ENCODE measurements around the gene IRGC.
"Not testable (repeated sequence)": the region's sequence is repeated elsewhere in the genome, so short reads cannot be mapped to it uniquely, and the experiment has no call there.

The IRGC gene

DNA sequence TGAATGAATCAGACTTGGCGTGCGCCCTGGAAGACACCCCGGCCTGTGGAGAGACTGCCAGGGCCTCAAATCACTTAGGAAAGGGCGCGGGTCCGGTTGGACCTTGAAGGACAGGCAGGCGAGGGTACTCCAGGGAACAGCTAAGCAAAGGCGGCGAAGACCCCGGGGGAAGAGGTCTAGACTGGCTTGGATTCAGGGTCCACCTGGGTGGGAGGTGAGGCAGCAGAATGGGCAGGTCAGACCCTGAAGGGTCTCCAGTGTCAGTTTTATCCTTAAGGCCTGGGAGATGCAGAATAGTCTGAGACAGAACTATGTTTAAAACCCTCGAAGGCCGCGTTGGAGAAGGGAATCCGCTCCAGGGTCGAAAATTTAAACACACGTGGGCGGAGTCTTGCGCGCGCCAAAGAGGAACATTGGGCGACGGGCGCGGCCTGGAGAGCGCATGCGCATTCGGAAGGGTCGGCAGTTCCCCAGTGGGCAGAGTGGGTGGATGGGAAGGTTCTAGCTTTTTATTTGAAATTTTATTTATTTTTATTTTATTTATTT, 39.5 kb downstream of the IRGC start:
- peak; percentile 91 for DNase-seq

- no peak for DNase-seq
Measured at GRCh38 chr19:43759515-43759914, 43.6 kb downstream of the IRGC start.

GRCh38 chr19:43760941-43761340, 45.1 kb downstream of the IRGC start:
- no peak for DNase-seq

DNA sequence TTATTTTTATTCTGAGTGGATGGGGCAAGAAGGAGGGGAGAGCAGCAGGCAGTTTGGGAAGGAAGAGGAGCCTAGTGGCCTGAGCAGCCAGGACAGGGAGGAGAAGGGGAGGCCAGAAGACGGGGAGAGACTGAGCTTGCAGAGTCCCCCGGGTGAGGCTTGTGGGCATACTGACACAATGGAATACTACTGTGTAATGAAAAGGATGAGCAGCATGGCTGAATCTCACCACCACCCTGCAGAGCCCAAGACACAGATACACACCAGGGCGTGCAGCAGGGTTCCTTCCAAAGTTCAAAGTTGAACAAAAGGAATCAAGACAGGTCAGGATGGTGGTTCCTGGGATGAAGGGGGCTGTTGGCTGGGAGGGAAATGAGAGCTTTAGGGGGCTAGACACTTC, 46.9 kb downstream of the IRGC start:
- DNase-seq: no peak

GRCh38 chr19:43763473-43763939, 47.6 kb downstream of the IRGC start:
- DNase-seq: no peak

DNA sequence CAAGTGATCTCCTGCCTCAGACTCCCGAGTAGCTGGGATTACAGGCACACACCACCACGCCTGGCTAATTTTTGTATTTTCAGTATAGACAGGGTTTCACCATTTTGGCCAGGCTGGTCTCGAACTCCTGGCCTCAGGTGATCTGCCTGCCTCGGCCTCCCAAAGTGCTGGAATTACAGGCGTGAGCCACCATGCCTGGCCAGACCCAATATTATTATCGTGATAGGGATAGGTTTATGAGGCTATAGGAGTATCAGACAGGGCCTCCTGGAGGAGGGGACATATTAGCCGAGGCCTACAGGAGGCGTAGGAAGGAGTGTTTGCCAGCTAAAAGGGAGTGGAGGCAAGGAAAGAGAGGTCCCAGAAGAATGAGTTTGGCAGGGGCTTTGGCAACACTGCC, 48.8 kb downstream of the IRGC start:
- DNase-seq: not testable (repeated sequence)

DNA sequence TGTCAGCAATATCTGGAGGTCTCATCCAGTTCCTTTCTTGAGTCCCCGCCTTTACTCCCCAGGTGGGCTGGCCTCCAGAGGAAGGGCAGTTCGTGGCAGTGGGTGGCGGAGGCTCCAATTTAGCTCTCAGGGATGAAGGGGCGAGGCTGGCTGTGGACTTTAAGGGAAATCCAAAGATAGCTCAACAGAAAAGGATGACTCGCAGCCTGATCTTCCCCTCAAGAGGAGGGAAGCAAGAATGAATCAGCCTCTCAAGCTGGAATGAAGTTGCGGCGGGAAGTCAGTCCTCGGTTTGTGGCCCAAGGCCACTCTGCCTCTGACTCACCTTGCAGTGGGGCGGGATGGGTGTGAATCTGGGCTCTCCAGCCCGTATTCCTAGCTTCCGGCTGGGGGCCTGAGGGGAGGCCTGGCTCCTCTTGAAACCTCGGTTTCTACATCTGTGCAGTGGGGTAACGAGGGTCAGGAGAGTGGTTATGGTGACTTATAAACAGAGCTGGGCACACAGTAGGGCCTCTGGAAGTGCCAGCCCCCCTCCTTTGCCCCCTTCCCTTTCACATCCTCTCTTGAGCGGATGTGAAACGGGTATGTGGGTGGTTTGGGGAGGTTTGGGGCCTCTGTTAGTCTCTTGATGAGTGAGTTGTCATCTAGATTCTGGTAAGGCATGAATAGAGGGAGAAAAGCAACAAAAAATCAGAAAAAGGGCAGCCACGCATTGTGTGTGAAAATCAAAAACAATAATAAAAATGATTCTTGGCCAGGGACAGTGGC, 49.4 kb downstream of the IRGC start:
- peak; percentile 92 for DNase-seq

GRCh38 chr19:43766755-43767043, 50.8 kb downstream of the IRGC start:
- DNase-seq: no peak

GRCh38 chr19:43767316-43767715, 51.4 kb downstream of the IRGC start:
- no peak for DNase-seq

DNA sequence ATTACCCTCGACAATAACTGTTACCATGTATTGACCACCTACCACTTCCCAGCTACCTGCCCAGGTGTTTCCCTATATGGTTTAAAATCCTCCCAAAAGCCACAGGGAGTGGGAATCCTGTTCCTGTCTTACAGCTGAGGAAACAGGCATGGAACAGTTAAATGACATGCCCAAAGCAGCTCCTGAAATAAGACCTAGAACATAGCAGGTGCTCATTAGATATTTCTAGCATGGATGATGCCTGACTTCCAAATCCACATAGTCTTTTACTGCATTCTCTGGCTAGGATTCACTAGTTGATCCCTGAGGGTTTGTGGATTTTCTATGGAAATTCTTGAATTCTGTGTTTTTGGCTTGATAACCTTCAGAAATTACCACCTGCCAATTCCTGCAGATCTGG, 51.9 kb downstream of the IRGC start:
- no peak for DNase-seq

- no peak for DNase-seq
Measured at GRCh38 chr19:43768273-43769050, 52.6 kb downstream of the IRGC start.

GRCh38 chr19:43769256-43769655, 53.4 kb downstream of the IRGC start:
- no peak for DNase-seq

Data from stimulated activated CD4-positive, alpha-beta T cell treated with anti-CD3 and anti-CD28 coated beads, Interleukin-15, amount 100 ng/mL, for 24 hours (primary cell).